Measurements from ENCODE around the gene MCCD1.

Gene MCCD1

GRCh38 chr6:31569861-31570536 lies 41.2 kb downstream of the MCCD1 start:
- Histone ChIP-seq H4K20me1 (ENCODE audit: insufficient read depth) (no peaks in the 10 kb centered on the region), H3K9ac (no peak overlapping the region), H3K27me3 (ENCODE audit: insufficient read depth, low read depth) (peaks cover 53% of the 10 kb centered on the region), H3K79me2 (ENCODE audit: insufficient read depth, low read depth) (no peaks in the 10 kb centered on the region), H3K36me3 (ENCODE audit: insufficient read depth) (no peaks in the 10 kb centered on the region), H2AFZ (ENCODE audit: low read depth) (no peak overlapping the region), H3K4me2 (no peak overlapping the region), H3K27ac (no peak overlapping the region), H3K4me1 (ENCODE audit: low read depth, poor library complexity, severe bottlenecking) (peaks cover 54% of the 10 kb centered on the region), H3K4me3 (IDR thresholded peaks at IDR 0.05; ENCODE audit: insufficient read depth, low read depth, low read length) (no peak overlapping the region)
- TF ChIP-seq, protein P1, sequence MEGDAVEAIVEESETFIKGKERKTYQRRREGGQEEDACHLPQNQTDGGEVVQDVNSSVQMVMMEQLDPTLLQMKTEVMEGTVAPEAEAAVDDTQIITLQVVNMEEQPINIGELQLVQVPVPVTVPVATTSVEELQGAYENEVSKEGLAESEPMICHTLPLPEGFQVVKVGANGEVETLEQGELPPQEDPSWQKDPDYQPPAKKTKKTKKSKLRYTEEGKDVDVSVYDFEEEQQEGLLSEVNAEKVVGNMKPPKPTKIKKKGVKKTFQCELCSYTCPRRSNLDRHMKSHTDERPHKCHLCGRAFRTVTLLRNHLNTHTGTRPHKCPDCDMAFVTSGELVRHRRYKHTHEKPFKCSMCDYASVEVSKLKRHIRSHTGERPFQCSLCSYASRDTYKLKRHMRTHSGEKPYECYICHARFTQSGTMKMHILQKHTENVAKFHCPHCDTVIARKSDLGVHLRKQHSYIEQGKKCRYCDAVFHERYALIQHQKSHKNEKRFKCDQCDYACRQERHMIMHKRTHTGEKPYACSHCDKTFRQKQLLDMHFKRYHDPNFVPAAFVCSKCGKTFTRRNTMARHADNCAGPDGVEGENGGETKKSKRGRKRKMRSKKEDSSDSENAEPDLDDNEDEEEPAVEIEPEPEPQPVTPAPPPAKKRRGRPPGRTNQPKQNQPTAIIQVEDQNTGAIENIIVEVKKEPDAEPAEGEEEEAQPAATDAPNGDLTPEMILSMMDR (conservative IDR thresholded peaks at IDR 0.05; ENCODE audit: low read depth, low read length) = no peak

DNA sequence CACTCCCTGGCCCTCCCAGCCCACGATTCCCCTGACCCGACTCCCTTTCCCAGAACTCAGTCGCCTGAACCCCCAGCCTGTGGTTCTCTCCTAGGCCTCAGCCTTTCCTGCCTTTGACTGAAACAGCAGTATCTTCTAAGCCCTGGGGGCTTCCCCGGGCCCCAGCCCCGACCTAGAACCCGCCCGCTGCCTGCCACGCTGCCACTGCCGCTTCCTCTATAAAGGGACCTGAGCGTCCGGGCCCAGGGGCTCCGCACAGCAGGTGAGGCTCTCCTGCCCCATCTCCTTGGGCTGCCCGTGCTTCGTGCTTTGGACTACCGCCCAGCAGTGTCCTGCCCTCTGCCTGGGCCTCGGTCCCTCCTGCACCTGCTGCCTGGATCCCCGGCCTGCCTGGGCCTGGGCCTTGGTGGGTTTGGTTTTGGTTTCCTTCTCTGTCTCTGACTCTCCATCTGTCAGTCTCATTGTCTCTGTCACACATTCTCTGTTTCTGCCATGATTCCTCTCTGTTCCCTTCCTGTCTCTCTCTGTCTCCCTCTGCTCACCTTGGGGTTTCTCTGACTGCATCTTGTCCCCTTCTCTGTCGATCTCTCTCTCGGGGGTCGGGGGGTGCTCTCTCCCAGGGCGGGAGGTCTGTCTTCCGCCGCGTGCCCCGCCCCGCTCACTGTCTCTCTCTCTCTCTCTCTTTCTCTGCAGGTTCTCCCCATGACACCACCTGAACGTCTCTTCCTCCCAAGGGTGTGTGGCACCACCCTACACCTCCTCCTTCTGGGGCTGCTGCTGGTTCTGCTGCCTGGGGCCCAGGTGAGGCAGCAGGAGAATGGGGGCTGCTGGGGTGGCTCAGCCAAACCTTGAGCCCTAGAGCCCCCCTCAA lies 43.5 kb downstream of the MCCD1 start, which contains the start of gene LTA:
Gene LTA, plus strand, starts transcription at position 249 of the 871 bp plus-strand sequence. Its CDS starts 454 bp downstream, at position 703.
- no peak within 1 kb of the TSS for H3K27ac ChIP-seq
- TF ChIP-seq, protein P1 (conservative IDR thresholded peaks at IDR 0.05; ENCODE audit: low read depth, low read length) = no peak
- no peaks in the 10 kb centered on the region for H3K79me2 ChIP-seq (ENCODE audit: insufficient read depth, low read depth)
- no peaks in the 10 kb centered on the region for H4K20me1 ChIP-seq (ENCODE audit: insufficient read depth)
- H3K4me1 ChIP-seq (ENCODE audit: low read depth, poor library complexity, severe bottlenecking) = peaks cover 47% of the 10 kb centered on the region
- H3K4me3 ChIP-seq (IDR thresholded peaks at IDR 0.05; ENCODE audit: insufficient read depth, low read depth, low read length) = no peak within 1 kb of the TSS
- H3K36me3 ChIP-seq (ENCODE audit: insufficient read depth) = no peaks in the 10 kb centered on the region
- H2AFZ ChIP-seq (ENCODE audit: low read depth) = no peak within 1 kb of the TSS
- H3K9ac ChIP-seq = no peak within 1 kb of the TSS
- H3K27me3 ChIP-seq (ENCODE audit: insufficient read depth, low read depth) = peaks cover 43% of the 10 kb centered on the region
- no peak within 1 kb of the TSS for H3K4me2 ChIP-seq

GRCh38 chr6:31573239-31574105 lies 44.7 kb downstream of the MCCD1 start:
- H3K27ac ChIP-seq = no peak overlapping the region
- H4K20me1 ChIP-seq (ENCODE audit: insufficient read depth) = no peaks in the 10 kb centered on the region
- TF ChIP-seq, protein P1 (conservative IDR thresholded peaks at IDR 0.05; ENCODE audit: low read depth, low read length) = no peak
- peaks cover 55% of the 10 kb centered on the region for H3K27me3 ChIP-seq (ENCODE audit: insufficient read depth, low read depth)
- H3K4me2 ChIP-seq = no peak overlapping the region
- no peaks in the 10 kb centered on the region for H3K79me2 ChIP-seq (ENCODE audit: insufficient read depth, low read depth)
- no peak overlapping the region for H3K9ac ChIP-seq
- H3K4me3 ChIP-seq (IDR thresholded peaks at IDR 0.05; ENCODE audit: insufficient read depth, low read depth, low read length) = no peak overlapping the region
- no peaks in the 10 kb centered on the region for H3K36me3 ChIP-seq (ENCODE audit: insufficient read depth)
- H3K4me1 ChIP-seq (ENCODE audit: low read depth, poor library complexity, severe bottlenecking) = peaks cover 35% of the 10 kb centered on the region
- no peak overlapping the region for H2AFZ ChIP-seq (ENCODE audit: low read depth)
